GM10847 (cell line): Measurements from ENCODE around the gene CRAT.

Experiments
- POLR2A ChIP-seq: IDR thresholded peaks from 2 replicates; pipeline ENCODE4 v1.6.1; 2011; ENCODE audit not compliant: insufficient read length; ENCODE audit errors: extremely low read depth

The CRAT gene

DNA sequence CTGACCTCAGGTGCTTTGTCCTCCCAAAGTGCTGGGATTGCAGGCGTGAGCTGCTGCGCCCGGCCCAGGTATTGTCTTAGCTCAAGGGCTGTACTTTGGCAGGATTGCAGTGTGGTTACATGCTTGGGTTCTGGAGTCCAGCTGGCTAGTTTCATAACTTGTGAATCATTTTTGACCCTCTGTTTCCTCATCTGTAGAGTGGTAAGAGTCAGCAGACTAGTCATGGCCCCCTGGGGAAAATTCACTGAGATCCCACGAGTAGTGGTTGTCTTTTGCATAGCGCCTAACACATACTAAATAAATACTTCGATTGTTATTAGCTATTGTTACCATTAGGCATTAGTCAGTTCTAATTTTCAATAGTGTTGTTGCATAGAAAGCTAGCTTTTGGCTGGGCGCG, 14.9 kb upstream of the CRAT start:
- TF ChIP-seq POLR2A: no peak

DNA sequence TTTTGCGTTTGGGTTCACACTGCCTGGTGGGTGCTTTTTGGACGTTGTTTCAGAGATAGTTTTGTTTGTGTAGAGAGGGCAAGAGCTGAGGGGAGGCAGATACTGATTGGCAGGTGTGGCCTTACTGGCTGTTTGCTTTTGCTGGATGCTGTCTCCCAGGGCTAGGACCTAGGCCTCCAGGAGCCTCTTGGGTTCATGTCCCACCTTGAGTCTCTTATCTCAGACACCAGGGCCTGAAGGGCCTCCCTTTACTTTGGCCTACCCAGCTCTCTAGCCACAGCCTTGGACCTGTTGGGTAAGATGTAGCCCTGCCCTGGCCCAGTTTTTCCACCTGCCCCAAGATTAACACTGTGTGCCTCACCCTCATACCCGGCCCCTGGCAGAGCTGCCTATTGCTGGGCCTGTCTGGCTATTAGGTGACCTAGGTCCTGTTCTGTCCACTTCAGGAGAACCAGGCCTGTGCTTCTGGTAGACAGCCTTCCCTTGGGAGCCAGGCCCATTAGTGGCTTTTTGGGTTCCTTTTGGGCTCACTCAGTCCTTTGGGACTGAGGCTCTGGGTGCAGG, 14.0 kb upstream of the CRAT start:
- no peak for TF ChIP-seq POLR2A

DNA sequence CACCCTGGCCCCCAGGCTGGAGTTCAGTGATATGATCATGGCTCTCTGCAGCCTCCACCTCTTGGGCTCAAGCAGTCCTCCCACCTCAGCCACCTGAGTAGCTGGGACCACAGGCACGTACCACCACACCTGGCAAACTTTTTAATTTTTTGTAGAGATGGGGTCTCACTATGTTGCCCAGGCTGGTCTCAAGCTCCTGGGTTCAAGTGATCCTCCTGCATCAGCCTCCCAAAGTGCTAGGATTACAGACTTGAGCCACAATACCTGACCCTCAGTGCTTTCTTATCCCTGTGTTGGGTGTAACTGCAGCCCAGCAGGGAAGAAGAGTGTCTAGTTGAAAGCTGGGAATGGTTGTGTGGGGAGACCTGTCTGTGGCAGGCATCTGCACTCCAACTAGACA, 11.5 kb upstream of the CRAT start:
- TF ChIP-seq POLR2A: no peak

DNA sequence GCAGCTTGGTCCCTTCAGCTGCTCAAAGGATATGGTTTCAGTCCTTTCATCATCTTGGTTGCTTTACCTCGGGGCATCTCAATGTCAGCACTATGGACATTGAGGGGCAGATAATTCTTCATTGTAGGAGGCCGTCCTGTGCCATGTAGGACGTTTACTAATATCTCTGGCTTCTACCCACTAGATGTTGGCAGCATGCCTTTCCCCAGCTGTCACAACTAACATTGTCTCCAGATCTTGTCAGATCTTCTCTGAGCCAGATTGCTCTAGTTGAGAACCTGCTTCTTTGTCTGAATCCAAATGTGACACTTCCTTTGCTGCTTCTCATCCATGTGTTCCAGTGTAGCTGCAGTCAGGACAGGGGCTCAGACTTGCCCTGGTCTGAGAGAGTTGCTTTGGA, 10.9 kb upstream of the CRAT start:
- TF ChIP-seq POLR2A: no peak

DNA sequence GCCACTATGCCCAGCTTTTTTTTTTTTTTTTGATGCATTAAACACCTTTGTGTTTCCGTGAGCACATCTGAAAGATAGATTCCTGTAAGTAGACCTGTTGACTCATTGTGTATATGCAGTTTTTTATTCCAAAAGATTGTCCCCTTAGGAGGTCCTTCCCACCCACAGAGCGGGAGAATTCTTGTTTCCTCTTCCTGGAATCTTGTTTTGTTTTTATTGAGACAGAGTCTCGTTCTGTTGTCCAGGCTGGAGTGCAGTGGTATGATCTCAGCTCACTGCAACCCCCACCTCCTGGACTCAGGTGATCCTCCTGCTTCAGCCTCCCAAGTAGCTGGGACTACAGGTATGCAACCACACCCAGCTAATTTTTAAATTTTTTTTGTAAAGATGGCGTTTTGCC, 8.2 kb upstream of the CRAT start:
- TF ChIP-seq POLR2A: no peak

DNA sequence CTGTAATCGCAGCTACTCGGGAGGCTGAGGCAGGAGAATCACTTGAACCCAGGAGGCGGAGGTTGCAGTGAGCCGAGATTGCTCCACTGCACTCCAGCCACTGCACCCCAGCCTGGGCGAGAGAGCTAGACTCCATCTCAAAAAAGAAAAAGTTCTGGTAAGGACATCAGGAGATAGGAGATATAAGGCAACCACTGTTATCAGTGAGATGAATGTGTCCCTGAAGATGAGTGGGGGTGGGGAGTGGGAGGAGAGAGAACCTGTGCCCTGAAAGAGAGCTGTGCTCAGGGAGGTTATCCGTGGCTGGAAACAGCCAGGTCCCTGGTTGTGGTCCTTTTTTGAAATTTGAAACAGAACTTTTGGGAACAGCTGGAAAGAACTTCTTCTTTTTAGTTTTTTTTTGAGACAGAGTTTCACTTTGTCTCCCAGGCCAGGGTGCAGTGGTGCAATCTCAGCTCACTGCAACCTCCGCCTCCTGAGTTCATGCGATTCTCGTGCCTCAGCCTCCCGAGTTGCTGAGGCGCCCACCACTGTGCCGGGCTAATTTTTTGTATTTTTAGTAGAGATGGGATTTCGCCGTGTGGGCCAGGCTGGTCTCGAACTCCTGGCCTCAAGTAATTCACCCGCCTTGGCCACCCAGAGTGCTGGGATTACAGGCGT, 3.2 kb upstream of the CRAT start:
- no peak for TF ChIP-seq POLR2A

DNA sequence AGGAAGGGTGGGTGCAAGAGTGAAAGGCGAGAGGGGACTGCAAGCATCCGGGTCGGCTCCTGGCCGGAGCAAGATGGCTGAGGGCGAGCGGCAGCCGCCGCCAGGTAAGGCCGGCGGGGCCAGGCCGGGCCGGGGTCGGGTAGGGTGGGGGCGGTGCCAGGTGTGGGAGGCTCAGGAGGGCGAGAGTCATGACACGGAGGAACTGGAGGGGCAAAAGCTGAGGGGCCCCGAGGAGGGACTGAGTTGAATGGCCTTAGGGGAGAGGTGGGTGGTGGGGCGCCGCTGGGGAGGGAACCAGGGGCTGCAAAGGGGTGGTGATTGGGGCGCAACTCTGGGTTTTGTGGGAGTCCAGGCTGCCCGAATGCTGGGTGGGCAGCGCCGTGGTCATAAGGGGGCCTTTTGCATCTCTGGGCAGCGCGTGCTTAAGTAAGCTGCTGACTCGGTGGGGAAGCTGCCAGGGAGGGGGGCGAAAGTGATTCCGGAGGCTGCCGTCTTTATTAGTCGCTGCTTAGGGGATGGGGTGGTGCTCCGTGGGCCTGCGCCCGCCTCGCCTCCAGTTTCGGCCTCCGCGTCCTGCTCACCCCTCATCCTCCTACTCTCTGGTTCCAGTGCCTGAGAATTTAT, 1.0 kb upstream of the CRAT start:
- peak; percentile 41 for TF ChIP-seq POLR2A

DNA sequence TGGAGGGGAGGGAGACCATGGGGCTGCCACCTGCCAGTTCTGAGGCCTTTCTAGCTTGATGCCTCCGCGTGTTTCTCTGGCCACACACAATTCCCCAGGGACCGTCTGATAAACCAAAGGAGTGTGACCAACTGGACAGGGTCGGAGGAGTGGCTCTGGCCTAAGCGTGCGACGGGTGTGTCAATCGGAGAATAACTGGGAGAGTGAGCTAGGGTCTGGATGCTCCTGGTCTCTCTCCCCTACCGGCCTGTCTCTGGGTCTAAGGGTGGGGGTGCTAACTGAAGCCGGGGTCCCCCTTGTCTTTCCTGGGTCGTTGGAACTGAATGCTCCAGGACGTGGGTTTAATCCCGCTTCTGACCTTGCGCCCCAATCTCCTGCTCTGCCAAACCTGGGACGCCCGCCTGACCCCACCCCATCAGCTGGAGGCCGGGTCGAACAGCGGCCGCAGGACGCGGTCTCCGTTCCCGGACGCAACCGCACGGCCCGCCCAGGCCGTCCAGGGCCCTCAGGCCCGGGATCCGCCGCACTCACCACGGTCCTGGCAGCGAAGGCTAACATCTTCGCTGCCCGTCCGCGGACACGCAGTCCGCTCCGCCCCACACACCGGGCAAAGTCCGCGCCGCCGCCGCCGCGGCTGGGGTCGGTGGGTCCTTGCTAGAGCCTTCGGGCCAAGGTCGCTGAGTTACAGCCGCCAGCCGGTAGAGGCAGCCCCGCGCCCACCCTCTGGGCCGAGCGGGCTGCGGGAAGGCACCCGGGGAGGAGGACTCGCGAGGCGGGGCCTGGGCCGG, 447 bp downstream of the CRAT start:
- no peak for TF ChIP-seq POLR2A

DNA sequence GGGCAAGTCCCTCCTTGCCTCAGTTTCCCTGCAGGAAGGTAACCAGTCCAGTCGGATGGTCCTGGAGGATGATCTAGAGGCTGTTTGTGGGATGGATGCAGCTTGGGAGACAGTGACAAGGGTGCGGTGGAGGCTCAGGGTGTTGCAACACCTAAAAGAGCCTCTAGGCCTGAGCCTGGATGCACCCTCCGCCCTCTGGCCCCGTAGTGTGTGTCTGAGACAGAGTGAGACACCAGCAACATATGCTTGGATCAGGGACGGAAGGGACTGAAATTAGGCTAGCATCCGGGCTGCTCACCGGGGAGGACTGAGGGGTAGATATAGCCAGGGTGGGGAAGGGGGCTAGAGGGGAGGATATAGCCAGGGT, 1.1 kb downstream of the CRAT start:
- no peak for TF ChIP-seq POLR2A

DNA sequence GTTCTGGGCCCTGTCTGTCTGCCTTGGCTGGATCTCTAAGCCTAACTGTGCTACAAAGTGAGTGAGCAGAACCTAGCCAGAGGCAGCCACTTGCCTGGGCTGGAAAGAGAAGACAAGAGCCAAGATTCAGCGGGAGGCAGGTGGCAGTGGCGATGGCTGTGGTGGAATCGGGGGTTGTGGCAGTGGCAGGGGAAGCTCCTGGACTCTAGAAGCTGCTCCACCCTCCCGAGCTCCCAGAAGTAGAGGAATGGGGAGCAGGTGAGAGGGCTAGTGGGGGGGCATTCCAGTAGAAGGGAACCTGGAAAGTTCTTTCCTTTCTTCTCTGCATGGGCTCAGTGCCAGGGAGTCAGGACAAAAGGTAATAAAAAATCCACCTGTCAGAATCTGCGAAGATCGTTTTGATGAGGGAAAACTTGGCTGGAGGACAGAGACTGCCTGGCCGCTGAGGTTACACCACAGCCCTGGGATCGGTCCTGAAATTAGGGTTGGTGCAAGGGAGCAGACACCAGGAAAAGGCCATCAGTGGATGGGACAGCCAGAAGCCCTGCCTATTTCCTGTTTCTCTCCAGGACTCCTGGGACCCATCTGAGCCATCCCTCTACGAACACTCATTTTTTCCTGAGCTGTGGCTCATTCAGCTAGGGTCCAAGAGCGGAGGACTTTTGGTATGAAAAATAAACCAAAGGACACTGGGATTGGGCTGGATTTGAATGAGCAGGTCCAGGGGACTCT, 1.6 kb downstream of the CRAT start:
- TF ChIP-seq POLR2A: no peak

DNA sequence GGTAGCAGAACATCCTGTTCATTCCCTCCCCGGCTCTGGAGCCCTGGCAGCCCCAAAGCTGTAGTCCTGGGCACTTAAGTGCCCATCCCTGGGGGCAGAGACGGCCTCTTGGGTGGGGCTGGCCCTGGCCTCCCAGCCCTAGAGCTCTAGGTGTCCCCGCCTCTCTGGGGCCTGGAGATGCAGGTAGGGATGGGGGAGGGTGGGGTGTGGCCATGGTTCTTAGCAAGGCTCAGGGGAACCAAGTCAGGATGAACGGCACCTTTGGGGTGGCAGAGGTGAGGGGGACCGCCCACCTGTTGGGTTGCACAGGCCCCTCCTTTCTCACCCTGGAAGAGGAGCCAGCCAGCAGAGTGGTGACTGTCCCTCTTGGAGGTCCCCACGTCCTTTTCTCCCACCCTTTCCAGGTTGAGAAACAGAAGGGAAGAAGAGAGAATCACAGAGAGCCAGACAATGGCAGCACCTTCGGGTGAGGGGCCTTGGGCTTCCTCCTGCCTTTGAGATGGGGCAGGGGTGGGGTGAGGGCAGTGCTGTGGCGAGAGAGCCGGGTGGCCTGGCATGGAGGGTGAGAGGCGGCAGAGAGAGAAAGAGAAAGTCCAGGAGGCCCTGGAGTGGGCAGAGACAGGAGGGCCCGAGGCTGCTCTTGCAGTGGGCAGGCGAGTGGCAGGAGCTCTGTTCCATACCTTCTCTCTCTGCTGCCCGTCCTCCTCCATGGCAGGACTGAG, 2.3 kb downstream of the CRAT start:
- TF ChIP-seq POLR2A: no peak

DNA sequence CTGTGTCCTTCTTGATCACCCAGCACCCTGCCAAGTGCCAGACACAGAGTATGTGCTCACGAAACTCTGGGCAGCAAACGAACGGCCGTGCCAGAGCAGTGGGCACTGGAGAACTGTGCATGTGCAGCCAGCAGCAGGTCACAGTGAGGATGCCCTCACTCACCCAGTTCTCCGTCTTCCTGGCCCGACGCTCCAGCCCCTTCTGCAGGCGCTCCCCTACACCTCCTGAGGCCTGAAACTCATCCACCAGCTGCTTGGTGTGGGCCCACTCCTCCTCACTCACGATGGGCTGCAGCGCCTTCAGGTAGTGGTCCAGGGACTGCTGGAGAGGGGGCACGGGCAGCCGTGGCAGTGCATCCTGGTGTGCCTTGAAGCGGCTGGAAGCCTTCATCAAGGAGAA, 2.9 kb downstream of the CRAT start:
- TF ChIP-seq POLR2A: no peak

DNA sequence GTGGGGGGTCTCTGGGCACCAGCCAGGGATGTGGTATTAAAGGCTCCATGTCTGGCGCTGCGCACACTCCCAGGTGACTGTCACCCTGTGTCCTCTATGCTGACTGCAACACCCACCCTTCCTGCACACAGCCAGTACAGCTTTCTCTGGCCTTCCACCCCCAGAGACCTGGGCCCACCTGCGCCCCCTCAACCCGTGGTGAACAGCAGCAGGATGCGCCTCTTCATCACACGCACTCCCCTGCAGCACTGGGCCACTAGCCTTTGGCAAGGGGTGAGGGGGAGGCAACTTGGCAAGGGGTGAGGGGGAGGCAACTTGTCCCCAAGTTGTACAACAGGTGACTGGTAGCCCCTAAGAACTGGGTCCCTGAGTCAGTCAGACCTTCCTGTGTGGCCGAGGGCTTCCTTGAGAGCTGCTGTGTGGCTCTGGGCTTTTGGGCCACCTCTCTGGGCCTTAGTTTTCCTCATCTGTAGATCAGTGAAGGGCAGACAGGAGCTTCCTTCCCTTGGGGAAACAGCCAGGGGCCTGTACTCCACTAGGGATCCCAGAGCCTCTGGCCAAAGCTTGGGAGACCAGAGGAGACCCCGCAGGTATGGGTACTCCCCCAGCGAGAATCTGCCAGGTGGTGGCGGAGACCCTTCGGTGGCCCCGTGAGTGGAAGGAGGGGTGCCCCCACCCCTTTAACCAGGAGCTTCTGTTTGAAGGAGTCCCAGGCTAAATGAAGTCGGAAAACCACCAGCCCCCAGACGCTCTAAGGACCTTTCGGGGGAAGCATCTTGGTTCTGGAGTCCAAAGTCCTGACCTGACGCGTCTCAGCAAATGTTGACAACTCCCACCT, 4.5 kb downstream of the CRAT start:
- TF ChIP-seq POLR2A: no peak

DNA sequence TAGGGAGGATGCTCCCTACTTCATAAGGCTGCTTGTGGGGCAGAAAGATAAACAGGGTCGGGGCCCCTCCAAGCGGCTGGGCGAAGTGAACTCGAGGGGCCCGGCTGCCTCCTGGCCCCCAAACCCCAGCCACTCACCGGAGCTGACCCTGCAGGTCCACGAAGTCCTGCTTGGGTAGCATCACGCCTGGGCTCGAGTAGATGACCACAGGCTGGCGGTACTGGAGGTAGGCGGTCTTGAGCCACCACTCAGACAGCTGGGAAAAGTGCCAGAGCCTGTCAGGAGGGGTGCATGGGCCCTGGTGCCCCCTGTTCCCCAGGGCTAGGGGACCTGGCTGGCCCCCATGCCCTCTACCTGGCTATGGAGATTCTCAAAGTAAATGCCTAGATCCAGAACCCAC, 6.5 kb downstream of the CRAT start:
- no peak for TF ChIP-seq POLR2A
